HG03060 (cell line): ENCODE measurements around the gene HOXB6.

Experiments used
- ATAC-seq: cut with Tn5 transposase; IDR thresholded peaks from one replicate; pipeline ENCODE4 v1.9.1; 2021; ENCODE audit warnings: low read depth, moderate number of reproducible peaks; ENCODE audit not compliant: unreplicated experiment

HOXB6 gene

DNA sequence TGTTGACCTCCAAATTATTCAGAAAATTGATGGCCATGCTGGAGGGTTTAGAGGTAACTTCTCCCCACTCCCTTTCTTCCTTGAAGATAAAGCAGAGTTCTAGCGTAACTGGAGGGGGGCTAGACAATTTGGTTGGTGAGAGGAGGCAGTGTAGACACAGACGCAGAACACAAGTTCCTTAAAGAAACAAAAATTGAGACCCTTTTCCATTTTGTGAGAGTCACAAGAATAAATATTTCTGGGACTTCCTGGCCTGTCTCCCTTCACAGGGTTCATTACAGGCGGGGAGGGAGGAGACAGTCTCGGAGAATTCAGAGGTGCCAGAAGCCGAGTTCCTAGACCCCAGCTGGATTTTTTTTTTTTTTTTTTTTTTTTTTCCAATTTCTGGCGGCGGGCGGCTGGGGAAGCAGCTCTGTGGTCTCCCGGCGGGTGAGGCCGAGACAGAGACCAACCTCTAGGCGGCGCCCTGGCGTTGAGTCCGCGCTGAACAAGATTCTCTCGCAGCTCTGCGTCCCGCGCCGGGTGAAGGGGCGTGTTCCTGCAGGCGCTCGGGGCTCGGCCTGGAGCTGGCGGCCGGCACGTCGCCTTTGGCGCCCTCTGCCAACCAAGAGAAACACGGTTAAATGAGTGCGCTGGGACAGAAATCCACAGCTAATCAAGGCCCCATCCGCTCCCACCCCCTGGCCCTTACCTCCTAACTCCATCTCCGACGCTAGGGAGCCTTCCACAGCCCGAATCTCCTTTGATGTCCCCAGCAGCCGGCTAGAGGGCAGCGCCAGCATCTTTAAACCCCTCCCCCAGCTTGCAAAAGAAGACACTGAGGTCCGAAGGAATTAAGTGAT lies 31.6 kb upstream of the HOXB6 start:
- no peak for ATAC-seq

DNA sequence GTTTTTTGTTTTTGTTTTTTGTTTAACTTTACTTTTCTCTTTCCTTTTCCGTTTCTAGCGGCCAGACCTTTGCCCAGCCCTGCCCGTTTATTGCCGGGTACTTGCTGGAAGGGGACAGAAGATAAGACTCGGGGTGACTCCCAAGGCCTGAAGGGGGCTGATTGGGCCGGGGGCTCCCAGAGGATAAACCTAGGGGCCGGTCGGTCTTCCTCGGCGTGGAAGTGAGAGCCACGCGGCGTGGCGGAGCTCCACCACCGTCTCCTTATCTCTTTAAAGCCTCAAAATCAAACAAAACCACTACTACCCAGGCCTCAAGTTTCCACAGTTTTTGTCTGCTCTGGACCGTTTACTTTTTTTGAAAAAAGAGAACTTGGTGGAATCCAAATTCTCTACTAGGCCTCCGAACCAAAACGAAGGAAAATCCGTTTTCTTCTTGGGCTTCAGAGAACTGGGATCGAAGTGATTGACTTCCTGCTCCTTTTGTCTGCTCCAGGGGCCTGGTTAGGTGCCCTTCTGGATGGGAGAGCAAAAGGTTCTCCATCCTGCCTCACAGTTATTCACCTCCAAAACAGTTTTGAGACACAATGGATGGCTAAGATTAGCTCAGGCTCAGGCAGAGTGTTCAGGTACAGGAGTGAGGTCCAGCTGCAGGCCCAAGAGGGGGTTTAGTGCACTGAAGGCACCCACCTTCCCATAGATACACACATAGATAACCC lies 29.9 kb upstream of the HOXB6 start:
- ATAC-seq = no peak

DNA sequence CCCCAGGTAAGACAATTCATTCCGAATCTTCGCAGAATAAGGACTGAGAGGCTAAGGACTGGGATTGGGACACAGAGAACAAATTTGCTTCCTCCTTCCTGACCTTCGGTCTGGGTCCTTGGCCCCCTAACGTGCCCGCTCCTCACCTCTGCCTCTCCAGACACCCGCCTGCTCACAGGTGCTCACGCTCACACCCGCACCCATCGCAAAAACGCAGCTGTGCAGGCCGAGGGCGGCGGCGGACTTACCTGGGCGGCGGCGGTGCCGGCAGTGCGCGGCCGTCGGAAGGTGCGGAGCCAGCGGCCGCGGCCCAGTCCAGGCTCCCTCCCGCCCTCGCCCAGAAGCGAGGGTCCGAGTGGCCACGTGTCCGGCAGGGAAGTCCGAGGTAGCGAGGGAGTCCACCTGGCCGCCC lies 28.5 kb upstream of the HOXB6 start:
- ATAC-seq = no peak

DNA sequence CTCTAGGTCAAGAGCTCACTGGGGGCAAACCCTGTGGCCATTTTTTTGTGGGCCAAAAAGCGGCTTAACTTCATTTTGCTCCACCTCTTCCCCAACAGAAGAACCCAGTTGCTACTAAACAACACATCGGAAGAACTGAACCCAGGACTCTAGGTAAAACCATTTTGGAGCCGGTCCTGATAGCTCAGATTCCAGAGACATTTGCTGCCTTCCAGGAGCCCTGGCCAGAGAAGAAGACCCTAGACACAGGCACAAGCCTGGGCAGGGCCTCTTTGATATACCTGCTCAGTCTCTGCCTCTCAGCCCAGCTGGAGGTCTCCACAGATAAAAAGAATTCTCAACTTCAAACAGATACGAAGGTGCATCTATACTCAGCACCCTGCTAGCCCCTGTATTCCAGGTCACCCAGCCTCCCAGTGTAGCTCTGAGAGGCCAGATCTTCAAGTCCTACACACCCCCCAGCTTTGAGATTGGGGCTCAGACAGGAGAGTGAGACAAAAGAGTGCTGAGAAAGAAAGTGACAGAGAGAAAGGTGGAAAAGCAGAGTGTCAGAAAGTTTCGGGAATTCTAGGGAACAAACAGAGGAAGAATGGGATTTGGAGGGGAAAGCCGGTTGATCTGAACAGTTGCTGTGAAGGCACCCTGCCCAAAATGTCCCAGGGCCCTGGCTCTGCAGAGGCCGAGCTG lies 27.9 kb upstream of the HOXB6 start:
- no peak for ATAC-seq

DNA sequence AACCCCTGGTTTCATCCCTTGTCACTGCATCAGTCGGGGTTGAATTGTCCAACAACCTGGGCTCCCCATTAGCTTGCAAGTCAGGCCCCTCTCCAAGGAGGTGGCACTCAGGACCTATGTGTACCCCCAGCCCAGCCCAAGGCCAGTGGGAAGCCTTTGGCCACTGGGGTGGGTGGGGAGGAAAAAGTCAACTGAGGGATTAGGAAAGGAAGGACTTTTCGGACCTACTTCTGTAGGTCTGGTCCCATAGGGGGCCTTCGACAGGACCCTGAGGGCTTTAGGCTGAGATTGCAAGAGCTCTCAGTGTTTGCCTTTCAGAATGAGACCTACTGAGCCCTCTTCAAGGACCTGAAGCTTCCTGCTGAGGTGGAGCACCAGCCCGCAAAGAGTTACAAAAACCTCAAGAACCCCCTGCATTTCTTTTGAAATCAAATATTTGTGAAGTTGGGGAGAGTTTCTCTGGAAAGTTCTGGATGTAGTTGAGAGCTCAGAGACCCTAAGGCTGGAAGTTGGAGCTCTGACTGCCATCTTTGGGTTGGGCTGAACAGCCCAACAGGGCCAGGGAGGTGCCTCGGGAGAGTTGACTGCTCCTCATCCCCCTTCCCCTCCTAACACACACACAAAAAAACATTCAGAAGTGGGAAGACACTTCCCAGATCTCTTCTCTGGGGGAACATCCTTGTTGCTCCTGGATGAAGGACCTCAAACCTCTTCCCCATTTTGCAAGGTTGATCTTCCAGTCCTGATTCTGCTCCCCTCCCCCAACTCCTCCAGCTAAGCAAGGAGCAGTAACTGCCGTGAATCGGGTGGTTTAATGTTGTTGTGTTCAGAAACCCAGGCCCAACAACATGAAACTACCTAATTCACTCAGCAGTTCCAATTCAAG lies 27.1 kb upstream of the HOXB6 start:
- ATAC-seq = no peak

DNA sequence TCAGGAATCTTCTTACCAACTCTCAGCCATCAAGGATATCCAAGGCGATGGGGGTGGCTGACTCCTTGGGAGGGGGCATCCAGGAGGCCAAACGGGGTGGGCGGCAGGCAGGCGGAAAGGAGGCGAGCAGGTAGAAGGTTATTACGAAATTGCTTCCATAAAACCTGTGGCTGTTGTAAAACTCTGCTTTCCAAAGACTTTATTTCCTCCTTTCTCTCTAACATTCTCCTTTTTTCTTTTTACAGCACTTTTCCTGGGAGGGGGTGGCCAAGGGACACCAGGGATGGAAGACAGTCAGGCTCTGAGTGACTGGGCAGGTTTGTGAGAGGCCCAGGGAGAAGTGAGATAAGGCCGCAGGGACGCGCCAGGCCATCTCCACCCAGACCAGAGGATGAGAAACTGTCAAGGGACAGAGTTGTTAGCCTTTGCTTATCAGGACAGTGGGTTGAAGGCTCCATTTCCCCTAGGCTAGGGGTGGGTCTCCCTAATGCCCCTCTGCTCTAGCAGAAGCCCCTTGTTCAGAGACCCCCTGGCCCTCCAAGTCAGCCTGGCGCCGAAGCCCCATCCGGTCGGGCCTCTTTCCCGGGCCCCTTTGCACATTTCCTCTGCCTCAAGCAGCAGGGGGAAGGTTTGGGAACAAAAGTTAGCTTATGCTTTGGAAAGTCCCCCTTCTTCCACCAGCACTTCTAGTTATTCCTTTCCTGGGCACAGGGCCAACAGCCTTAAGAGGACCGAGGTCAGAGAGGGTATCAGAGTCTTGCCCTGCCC lies 26.3 kb upstream of the HOXB6 start:
- no peak for ATAC-seq

DNA sequence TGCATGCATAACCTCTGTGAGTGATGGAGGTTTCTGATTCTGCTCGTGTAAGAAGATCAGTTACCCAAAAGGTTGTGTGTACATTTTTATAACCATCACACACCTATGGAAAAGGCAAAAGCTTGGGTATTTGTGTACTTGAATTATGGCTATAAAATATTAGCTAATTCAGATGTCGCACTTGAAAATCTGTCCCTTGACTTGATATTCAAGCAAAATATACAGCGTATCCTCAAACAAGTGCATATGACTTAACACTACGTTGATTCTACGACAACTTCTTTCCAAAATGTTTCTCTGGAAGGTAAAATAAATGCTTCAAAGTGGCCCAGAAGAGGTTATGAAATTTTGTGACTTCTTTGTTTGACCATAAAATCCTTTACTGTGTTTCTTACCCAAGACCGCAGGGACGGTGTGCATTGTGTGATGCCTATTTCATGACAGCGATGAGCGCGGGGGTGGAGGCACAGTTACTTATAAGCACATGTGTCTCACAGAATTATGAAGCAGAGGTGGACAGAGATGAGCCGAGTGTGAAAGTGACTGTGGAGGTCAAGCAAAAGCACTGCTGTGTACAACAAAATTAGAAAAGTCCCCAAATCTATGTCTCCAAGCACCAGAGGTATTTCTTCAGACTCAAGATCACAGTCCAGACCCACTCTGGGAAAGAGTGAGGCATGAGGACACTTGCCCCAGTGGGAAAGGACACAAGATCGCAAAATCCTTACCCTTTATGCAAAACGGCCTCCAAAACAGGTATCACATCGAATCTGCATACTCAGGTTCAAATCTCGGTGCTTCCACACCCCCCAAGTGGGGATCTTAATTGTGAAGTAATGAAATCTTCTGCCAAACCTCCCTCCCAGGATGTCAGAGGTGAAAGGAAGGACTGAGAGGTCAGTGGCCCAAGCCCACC lies 25.5 kb upstream of the HOXB6 start:
- ATAC-seq = no peak

DNA sequence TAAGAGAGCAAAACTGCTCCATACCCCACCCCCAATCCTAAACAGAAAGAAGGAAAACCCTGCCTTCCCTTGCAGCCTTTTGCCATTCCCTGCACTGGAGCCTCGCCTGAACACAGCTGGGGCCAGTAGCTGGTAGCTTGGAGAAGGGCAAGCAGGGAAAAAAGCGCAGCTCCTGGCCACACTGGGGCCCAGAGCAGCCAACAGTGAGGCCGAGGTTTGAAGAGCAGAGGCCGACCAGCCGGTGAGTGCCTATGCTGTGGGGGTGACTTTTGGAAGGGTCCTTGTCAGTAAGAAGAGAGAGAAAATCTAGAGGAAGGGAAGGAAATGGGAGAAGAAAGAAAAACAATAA lies 24.6 kb upstream of the HOXB6 start:
- no peak for ATAC-seq

DNA sequence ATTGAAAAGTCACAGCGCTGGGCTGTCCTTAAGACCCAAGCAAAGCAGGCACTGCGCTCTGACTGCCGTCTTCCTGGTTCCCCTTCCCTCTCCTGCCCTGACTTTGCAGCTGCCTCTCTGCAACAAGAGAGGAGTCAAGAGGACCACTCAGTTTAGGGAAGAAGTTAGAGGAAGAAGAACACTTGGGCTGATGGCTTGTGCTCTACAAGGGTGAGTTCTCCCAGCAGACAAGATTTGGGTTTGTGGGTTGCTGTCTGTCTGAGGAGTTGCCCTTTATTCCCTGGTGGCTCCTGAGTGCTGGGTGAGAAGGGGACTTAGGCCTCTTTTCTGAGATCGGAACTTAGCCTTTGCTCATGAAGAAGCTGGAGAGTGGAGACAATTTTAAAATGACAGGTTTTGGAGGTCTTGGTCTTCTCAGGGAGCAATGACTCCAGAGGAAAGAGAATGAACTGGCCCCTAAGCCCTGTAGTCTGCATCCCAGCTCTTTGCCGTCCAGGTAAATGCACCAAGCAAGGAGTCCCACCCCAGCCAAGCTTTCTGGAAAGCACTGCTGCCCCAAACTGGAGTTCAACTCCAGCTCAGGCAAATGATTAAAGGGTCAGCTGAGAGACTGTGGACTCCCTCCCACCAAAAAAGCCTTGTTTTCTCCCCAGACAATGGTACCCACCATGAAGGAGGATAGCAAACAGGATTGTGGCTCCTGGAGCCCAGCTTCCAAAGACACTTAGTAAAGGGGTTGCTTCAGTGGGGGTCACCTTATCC lies 24.0 kb upstream of the HOXB6 start:
- ATAC-seq = no peak

DNA sequence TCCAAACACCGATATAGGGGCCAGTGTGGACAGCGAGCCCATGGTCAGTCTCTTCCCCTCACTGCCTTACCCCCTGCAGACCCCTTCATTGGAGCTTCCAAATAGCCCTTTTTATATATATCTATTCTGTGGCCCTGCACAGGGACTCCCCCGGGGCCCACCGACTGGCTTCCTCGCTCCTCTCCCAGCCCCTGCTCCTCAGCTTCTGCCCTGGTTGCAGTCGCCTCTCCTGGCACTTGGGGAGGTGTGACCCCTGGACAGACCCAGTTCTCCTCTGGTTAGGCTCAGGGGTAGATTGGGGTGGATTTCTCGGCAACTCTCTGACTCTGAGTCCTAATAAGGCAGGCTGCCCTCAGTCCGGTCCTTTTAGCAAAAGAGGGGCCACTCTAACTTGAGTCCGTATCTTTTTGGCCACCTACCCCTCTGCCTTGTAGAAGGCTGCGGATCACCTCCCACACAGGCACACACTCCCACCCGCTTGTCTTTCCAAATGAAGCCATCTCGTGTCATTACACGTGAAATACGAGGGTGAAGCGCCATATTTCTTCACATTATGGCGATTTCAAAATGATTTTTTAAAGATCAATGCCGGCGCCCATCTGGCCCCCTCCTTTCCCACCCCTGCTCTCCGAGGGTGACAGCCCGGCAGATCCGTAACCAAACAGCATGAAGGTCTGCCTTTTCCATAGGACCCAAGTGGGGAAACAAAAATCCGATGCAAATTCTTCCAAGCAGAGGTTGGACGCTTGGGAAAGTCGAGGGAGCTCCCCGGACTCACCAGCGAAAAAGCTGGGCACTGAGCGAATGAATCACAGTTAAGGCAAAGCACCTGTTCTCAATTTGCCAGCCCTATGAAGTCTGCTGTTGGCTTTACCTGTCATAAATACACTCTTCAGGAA lies 23.1 kb upstream of the HOXB6 start:
- no peak for ATAC-seq

DNA sequence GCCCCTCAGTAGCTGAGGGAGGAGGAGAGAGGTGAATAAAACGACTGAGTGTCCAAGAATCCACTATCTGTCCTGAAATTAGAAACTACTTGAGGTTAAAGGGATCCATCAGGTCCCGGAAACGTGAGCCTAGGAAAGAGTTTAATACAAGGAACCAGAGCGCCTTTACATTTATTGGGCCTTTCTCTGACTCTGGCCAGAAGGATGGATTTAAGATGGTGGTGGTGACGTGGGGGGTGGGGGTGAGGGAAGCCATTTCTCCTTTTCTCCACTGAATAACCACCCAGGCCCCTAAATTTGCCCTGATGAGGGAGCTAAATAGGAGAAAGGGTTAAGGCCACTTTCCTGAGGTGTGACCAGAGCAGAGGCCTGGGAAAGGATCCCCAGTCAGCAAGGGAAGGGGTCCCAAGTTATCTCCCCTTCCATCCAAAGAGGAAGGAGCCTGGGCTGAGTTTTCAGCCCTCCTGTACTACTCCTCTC lies 22.4 kb upstream of the HOXB6 start:
- no peak for ATAC-seq

DNA sequence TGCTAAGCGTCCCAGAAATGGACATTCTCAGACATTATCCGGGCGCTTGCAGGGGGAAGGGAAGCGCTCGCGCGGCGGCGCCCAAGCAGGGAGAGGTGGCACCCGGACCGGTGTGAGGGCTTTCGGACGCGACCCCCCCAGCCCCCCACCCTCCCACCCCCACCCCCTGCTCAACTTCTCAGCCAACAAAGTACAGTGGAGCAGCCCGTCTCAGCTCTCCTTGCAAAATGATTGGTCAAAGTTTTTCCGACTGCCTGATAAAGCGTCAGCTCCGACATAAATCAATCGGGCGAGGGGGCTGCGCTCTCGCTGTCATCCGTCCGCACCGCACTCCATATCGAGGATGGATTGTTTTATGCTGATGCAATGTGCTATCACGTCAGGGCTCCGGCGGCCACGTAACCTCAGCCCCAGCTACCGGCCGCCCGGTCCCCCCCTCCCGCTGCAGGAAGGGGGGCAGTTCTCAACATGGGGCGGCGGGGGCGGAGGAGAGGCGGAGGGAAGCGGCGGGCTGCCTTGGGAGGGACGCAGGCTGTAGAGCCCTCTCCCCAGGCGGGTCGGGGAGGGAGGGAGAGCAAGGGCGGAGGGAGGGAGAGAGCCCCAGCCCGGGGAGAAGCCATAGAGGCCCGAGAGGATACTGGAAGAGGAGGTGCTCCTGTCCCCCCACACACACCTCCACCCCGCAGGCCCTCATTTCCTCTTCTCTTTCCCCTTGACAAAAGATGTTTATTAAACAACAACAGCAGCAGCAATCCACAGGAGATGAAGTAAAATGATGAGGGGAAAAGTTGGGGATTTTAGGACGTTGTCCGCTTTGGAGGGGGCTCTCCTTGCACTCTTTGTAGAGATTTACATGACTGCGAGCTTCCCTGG lies 21.7 kb upstream of the HOXB6 start, which contains the start of gene HOXB9:
Gene HOXB9 (minus strand): TSS at position 114 of the 873 bp plus-strand sequence. CDS start 89 bp downstream, at position 25.
- ATAC-seq = no peak

DNA sequence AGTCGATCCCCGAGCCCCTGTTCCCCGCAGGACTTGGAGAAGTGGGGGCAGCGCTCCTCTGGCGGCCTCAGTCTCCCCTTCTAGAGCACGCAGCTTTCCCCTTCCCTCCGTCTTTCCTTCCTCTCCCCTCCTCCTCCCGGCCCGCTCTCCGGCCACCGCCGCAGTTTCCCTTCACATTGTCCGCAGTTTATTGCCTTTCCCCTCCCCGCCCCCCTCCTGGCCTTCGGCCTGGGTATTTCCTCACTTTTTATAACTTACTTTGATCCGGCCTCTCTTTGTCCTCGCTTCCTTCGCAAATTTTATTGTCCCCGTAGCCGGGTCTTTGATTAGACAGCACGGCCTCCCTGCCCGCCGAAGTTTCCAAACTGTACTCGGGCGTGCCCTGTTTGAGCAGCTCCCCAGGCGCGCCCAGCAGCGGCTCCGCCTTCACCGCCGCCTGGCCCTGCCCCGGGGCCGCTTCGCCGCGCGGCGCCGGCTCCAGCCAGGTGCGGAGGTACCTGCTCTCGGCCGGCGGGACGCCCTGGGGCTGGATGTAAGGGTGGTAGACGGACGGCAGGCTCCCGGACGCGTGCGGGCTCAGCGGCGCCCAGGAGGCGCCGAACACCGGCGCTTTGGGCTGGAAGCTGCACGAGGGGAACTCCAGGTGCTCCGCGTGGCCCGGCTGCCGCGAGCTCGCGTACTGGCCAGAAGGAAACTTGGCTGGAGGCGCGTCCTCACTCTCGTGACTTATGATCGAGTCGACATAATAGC lies 20.9 kb upstream of the HOXB6 start:
- ATAC-seq = no peak

DNA sequence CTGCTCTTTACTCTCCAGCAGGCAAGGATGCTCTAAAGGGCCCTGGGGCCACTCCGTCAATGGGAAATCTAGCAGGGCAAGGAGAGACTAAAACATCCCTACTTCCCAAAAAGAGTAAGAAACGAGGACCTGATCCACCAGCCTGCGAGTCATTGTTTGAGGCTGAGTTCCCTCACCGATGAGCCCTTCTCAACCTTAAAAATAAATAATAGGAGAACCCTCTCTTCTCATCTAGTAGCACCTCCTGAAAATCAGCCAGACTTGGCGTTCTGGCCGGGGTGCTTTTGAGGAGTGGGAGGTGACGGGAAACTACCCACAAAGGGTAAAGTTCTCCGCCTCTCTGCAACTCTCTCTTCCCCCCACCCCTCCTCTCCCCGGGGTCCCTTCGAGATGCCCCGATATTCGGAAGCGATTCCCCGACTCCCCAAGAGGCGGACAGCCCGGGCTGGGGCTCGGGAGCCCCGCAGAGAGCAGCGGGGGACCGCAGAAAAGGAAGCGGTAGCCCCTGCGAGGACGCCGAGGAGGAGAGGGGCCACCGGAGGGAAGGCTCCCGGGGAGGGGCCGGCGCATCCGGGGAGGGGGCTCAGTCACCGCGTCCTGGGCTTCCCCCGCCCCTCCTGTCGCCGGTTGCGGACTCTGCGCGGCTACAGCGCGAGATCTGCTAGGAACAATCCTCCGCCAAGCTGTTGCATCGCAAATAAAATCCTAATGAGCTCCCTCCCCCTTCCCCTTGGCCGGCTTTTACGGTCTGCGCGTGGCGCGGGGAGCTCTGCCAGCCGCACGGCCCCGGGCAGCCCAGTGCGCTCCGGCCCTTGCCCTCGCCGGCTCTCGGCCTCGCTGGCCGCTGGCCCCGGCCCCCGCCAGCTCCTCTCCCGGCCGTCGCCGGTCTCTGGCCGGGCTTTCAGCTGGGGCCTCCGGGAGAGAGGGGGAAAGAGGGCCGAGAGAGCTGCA lies 20.0 kb upstream of the HOXB6 start:
- no peak for ATAC-seq
